ENCODE data around the gene AGAP5. TPM values are rescaled to one million over a fixed set of nuclear protein-coding genes. Genes with fewer than 3 reads are reported as not detected.
"Not testable (repeated sequence)": the region's sequence is repeated elsewhere in the genome, so short reads cannot be mapped to it uniquely, and the experiment has no call there.

The AGAP5 gene
- total and polyA plus RNA-seq, 9 of the 15 experiments (the other 6 are each of a cell fraction or from before 2014, with no cell fraction given), result 0.32 to 7.5 (median 5.3) TPM

GRCh38 chr10:73716251-73716650, 18.3 kb upstream of the AGAP5 start:
- H4K20me1 ChIP-seq (replicated peaks; ENCODE audit: control insufficient read depth, insufficient read depth, low read length), result no peaks in the 10 kb centered on the region
- no peak overlapping the region for H3K27ac ChIP-seq (ENCODE audit: extremely low read depth, low read depth, low read length)
- BruUV-seq (replicated peaks), result no TSS peak
- no peaks in the 10 kb centered on the region for H3K79me2 ChIP-seq (ENCODE audit: control insufficient read depth, insufficient read depth, low read length)
- DNase-seq (ENCODE audit: extremely low read depth in 1 of 4, low spot score in 3 of 4), result no peak
- peaks cover 70% of the 10 kb centered on the region for H3K36me3 ChIP-seq (ENCODE audit: control insufficient read depth, insufficient read depth, low read length)
- intact Hi-C loops (cut with micrococcal nuclease), result no loop called here
- in situ Hi-C loops (cut with MboI), result no loop called here
- H3K27me3 ChIP-seq (ENCODE audit: control insufficient read depth in 2 of 2, insufficient read depth in 2 of 2, low read length in 2 of 2), result no peaks in the 10 kb centered on the region
- ATAC-seq, result no peak
- CTCF ChIA-PET (ENCODE audit: low intra/inter-chr PET ratio), result no interaction called here
- H3K9me3 ChIP-seq (replicated peaks; ENCODE audit: control insufficient read depth, insufficient read depth, low read depth, low read length), result no peaks in the 10 kb centered on the region
- WGBS (ENCODE audit: insufficient coverage, low coverage, missing lambda C conversion rate), result 94% methylated on average over 1 of the region's 1 CpG
- peaks cover 8 to 15% of the 10 kb centered on the region in 2 experiments for H3K4me1 ChIP-seq (replicated peaks in 1 of 2; ENCODE audit: control insufficient read depth in 2 of 2, insufficient read depth in 2 of 2, low read length in 2 of 2)
- TF ChIP-seq ZNF224 (CRISPR knock-in tag; IDR thresholded peaks at IDR 0.05) (no peak), TARDBP (IDR thresholded peaks at IDR 0.05) (no peak)
- POLR2A ChIA-PET, result interaction anchor here (0.6 to 1.3 kb wide), 3 partner anchors 14 to 195 kb away, joined by 3 to 6 read pairs (median 4); partner anchors contain the start of gene PLAU
- no peak overlapping the region for H3K4me3 ChIP-seq
- no peak overlapping the region for H2AFZ ChIP-seq (ENCODE audit: low read depth, low read length)
- H3K4me2 ChIP-seq (ENCODE audit: insufficient read depth, low read length), result no peak overlapping the region
- FAIRE-seq, result no peak
- H3K9me1 ChIP-seq (ENCODE audit: control insufficient read depth, insufficient read depth, low read length), result no peaks in the 10 kb centered on the region
- H3K9ac ChIP-seq (ENCODE audit: insufficient read depth in 1 of 2, low read depth in 2 of 2, low read length in 2 of 2), result no peak overlapping the region

- intact Hi-C loops (cut with micrococcal nuclease); H3K4me2 ChIP-seq (ENCODE audit: insufficient read depth, low read length); in situ Hi-C loops (cut with MboI); DNase-seq (ENCODE audit: extremely low read depth in 1 of 4, low spot score in 3 of 4); ATAC-seq; H3K27me3 ChIP-seq (ENCODE audit: control insufficient read depth in 2 of 2, insufficient read depth in 2 of 2, low read length in 2 of 2); H3K4me3 ChIP-seq; FAIRE-seq; H3K9me1 ChIP-seq (ENCODE audit: control insufficient read depth, insufficient read depth, low read length); H3K79me2 ChIP-seq (ENCODE audit: control insufficient read depth, insufficient read depth, low read length); H4K20me1 ChIP-seq (replicated peaks; ENCODE audit: control insufficient read depth, insufficient read depth, low read length); H3K27ac ChIP-seq (ENCODE audit: extremely low read depth, low read depth, low read length); H2AFZ ChIP-seq (ENCODE audit: low read depth, low read length); BruUV-seq (replicated peaks); H3K9ac ChIP-seq (ENCODE audit: insufficient read depth in 1 of 2, low read depth in 2 of 2, low read length in 2 of 2); H3K9me3 ChIP-seq (replicated peaks; ENCODE audit: control insufficient read depth, insufficient read depth, low read depth, low read length): not testable (repeated sequence)
- 75% methylated on average over 7 of the region's 17 CpGs for WGBS (ENCODE audit: insufficient coverage, low coverage, missing lambda C conversion rate)
- peaks cover 8 to 15% of the 10 kb centered on the region in 2 experiments for H3K4me1 ChIP-seq (replicated peaks in 1 of 2; ENCODE audit: control insufficient read depth in 2 of 2, insufficient read depth in 2 of 2, low read length in 2 of 2)
- peaks cover 62% of the 10 kb centered on the region for H3K36me3 ChIP-seq (ENCODE audit: control insufficient read depth, insufficient read depth, low read length)
- ChIA-PET CTCF (ENCODE audit: low intra/inter-chr PET ratio) (interaction anchor here (0.6 kb wide), 1 partner anchor 54 kb away, joined by 3 read pairs; no protein-coding TSS in a partner anchor), POLR2A (interaction anchor here (1.0 to 1.3 kb wide), 2 partner anchors 14 to 22 kb away, joined by 3 to 4 read pairs; no protein-coding TSS in a partner anchor)
- TF ChIP-seq DMBX1 (CRISPR knock-in tag; IDR thresholded peaks at IDR 0.05; ENCODE audit: borderline replicate concordance) (peak; percentile 65; the same call in 1 of the 2 replicates), IRF9 (tag; IDR thresholded peaks at IDR 0.05) (peak; percentile 43; the same call in 1 of the 2 replicates), POLR2A (conservative IDR thresholded peaks at IDR 0.05) (0 out of 2 replicates have a peak, but pooled peaks have one; percentile 25), CBFA2T3 (IDR thresholded peaks at IDR 0.05) (peak; percentile 38), MAX (CRISPR knock-in tag; IDR thresholded peaks at IDR 0.05) (peak; percentile 9; the same call in 1 of the 2 replicates), ZNF592 (IDR thresholded peaks at IDR 0.05) (peak; percentile 81)
Measured at GRCh38 chr10:73715179-73716156, 17.6 kb upstream of the AGAP5 start.
